Glutamatergic neuron (in vitro differentiated cells): ENCODE data around the gene CPSF6. TPM values are rescaled to one million over a fixed set of nuclear protein-coding genes. Genes with fewer than 3 reads are reported as not detected.
"Not testable (repeated sequence)": the region's sequence is repeated elsewhere in the genome, so short reads cannot be mapped to it uniquely, and the experiment has no call there.

Experiments
- DNase-seq: peaks from one replicate; pipeline ENCODE4 v3.0.0; 2022
- H3K27ac Mint-ChIP-seq: one replicate; pipeline ENCODE4 v1.8.0; 2020; ENCODE audit warnings: mild to moderate bottlenecking, mixed read lengths, inconsistent platforms; ENCODE audit not compliant: unreplicated experiment
- H3K27me3 Mint-ChIP-seq: one replicate; pipeline ENCODE4 v1.8.0; 2020; ENCODE audit warnings: mild to moderate bottlenecking, moderate library complexity, mixed read lengths, inconsistent platforms; ENCODE audit not compliant: unreplicated experiment
- H3K36me3 Mint-ChIP-seq: one replicate; pipeline ENCODE4 v1.8.0; 2020; ENCODE audit warnings: mild to moderate bottlenecking, mixed read lengths, inconsistent platforms; ENCODE audit not compliant: unreplicated experiment
- H3K4me1 Mint-ChIP-seq: one replicate; pipeline ENCODE4 v1.8.0; 2020; ENCODE audit warnings: mild to moderate bottlenecking, low read depth, mixed read lengths, inconsistent platforms; ENCODE audit not compliant: unreplicated experiment
- H3K4me3 Mint-ChIP-seq: one replicate; pipeline ENCODE4 v1.8.0; 2020; ENCODE audit warnings: mild to moderate bottlenecking, mixed read lengths, inconsistent platforms; ENCODE audit not compliant: unreplicated experiment
- H3K9me3 Mint-ChIP-seq: one replicate; pipeline ENCODE4 v1.8.0; 2020; ENCODE audit warnings: mild to moderate bottlenecking, moderate library complexity, mixed read lengths, inconsistent platforms; ENCODE audit not compliant: unreplicated experiment
- total RNA-seq: library from RNA; stranded (reverse); fragmentation: NEBNext Ultra II Directional; extraction: Animal tissue kit (Norgen Biotek cat#: 25700); gene quantifications from one replicate; pipeline ENCODE4 v1.2.1, GENCODE V29; 2021; ENCODE audit not compliant: unreplicated experiment
- TF ChIP-seq, protein P1 (sequence below): fragments of 200-600 bp; sonication (generic); IDR thresholded peaks from one replicate; pipeline ENCODE4 v1.5.0; 2021; ENCODE audit not compliant: partially characterized antibody, unreplicated experiment

The CPSF6 gene
- total RNA-seq, 1 donor from 2014 or later, result 167 TPM

DNA sequence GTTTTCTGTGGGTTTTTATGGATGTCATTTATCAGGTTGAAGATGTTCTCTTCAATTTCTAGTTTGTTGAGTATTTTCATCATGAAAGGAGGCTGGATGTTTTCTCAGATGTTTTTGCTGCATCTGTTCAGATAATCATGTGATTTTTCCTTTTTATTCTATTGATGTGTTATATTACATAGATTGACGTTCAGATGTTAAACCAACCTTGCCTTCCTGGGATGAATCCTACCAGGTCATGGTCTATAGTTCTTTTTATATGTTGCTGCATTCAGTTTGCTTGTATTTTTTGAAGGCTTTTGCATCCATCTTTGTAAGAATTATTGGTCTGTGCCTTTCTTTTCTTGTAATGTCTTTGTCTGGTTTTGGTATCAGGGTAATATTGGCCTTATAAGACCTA, 64.9 kb downstream of the CPSF6 start:
- Mint-ChIP-seq H3K4me1 (no peaks in the 10 kb centered on the region), H3K36me3 (no peaks in the 10 kb centered on the region), H3K4me3 (no peak overlapping the region), H3K27me3 (no peaks in the 10 kb centered on the region), H3K27ac (no peak overlapping the region), H3K9me3 (peaks cover 2% of the 10 kb centered on the region)
- no peak for DNase-seq
- TF ChIP-seq, protein P1, sequence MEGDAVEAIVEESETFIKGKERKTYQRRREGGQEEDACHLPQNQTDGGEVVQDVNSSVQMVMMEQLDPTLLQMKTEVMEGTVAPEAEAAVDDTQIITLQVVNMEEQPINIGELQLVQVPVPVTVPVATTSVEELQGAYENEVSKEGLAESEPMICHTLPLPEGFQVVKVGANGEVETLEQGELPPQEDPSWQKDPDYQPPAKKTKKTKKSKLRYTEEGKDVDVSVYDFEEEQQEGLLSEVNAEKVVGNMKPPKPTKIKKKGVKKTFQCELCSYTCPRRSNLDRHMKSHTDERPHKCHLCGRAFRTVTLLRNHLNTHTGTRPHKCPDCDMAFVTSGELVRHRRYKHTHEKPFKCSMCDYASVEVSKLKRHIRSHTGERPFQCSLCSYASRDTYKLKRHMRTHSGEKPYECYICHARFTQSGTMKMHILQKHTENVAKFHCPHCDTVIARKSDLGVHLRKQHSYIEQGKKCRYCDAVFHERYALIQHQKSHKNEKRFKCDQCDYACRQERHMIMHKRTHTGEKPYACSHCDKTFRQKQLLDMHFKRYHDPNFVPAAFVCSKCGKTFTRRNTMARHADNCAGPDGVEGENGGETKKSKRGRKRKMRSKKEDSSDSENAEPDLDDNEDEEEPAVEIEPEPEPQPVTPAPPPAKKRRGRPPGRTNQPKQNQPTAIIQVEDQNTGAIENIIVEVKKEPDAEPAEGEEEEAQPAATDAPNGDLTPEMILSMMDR, result no peak

DNA sequence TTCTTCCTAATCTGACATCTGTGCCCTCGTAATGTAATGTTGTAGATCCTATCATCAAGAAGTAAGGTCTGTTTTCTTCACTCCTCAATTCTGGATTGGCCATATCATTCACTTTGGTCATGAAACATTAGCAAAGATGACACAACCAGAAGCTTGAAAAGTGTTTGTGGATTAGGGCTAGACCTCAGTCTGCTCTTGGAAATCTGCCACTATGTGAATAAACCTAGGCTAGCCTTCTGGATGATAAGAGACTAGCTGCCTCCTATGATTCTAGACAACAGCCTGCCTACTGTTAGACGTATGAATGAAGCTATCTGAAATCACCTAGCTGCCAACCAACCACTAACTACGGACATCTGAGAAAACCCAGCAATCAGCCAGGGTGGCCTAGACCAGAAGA, 70.1 kb downstream of the CPSF6 start:
- no peaks in the 10 kb centered on the region for H3K4me1 Mint-ChIP-seq
- H3K9me3 Mint-ChIP-seq, result peaks cover 2% of the 10 kb centered on the region
- no peaks in the 10 kb centered on the region for H3K36me3 Mint-ChIP-seq
- no peak for DNase-seq
- H3K27me3 Mint-ChIP-seq, result no peaks in the 10 kb centered on the region
- no peak overlapping the region for H3K4me3 Mint-ChIP-seq
- H3K27ac Mint-ChIP-seq, result no peak overlapping the region
- TF ChIP-seq, protein P1, result no peak

DNA sequence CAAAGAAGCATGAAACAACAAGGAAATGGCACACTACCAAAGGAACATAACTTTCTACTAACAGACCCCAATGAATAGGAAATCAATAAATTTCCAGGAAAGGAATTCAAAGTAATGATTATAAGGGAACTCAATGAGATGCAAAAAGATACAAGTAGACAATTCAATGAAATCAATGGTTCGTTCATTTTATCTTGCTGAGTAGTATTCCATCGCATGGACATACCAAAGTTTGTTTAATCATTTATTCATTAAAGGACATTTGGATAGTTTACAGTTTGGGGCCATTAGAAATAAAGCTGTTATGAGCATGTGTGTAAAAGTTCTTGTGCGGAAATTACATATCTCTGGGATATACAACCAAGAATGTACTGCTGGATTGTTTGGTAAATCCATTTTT, 73.8 kb downstream of the CPSF6 start:
- H3K27ac Mint-ChIP-seq, result no peak overlapping the region

DNA sequence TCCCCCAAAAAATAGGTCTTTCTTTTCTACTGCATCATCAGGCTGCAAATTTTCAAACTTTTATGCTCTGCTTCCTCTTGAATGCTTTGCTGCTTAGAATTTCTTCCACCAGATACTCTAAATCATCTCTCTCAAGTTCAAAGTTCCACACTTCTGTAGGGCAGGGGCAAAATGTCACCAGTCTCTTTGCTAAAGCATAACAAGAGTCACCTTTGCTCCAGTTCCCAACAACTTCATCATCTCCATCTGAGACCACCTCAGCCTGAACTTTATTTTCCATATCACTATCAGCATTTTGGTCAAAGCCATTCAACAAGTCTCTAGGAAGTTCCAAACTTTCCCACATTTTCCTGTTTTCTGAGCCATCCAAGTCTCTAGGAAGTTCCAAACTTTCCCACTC, 77.4 kb downstream of the CPSF6 start:
- not testable (repeated sequence) for H3K9me3 Mint-ChIP-seq, H3K27ac Mint-ChIP-seq, H3K4me3 Mint-ChIP-seq, H3K4me1 Mint-ChIP-seq, H3K27me3 Mint-ChIP-seq, DNase-seq
- H3K36me3 Mint-ChIP-seq, result peaks cover 25% of the 10 kb centered on the region

More for the DNA sequence above, 73.8 kb downstream of the CPSF6 start:
- H3K4me3 Mint-ChIP-seq, result no peak overlapping the region
- H3K9me3 Mint-ChIP-seq, result peaks cover 5% of the 10 kb centered on the region
- TF ChIP-seq, protein P1, result no peak
- H3K36me3 Mint-ChIP-seq, result peaks cover 13% of the 10 kb centered on the region
- no peaks in the 10 kb centered on the region for H3K27me3 Mint-ChIP-seq
- no peak for DNase-seq
- no peaks in the 10 kb centered on the region for H3K4me1 Mint-ChIP-seq

DNA sequence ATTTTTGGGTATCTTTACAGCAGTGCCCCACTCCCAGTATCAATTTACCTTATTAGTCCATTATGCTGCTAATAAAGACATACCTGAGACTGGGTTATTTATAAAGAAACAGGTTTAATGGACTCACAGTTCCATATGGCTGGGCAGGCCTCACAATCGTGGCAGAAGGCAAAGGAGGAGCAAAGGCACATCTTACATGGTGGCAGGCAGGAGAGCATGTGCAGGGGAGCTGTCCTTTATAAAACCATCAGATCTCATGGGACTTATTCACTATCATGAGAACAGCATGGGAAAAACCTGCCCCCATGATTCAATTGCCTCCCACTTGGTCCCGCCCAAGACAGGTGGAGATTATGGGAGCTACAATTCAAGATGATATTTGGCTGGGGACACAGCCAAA, 77.9 kb downstream of the CPSF6 start:
- not testable (repeated sequence) for DNase-seq, H3K4me1 Mint-ChIP-seq, H3K4me3 Mint-ChIP-seq, H3K9me3 Mint-ChIP-seq, H3K27me3 Mint-ChIP-seq, H3K27ac Mint-ChIP-seq
- H3K36me3 Mint-ChIP-seq, result peaks cover 25% of the 10 kb centered on the region

DNA sequence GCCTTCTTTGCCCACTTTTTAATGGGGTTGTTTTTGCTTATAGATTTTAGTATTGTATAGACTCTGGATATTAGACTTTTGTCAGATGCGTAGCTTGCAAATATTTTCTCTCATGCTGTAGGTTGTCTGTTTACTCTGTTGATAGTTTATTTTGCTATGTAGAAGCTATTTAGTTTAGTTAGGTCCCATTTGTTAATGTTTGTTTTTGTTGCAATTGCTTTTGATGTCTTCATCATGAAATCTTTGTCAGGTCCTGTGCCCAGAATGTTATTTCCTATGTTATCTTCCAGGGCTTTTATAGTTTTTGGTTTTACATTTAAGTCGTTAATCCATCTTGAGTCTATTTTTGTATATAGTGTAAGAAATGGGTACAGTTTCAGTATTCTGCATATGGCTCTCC, 78.9 kb downstream of the CPSF6 start:
- Mint-ChIP-seq H3K36me3 (peaks cover 25% of the 10 kb centered on the region), H3K27me3 (no peaks in the 10 kb centered on the region), H3K9me3 (peaks cover 8% of the 10 kb centered on the region), H3K4me1 (no peaks in the 10 kb centered on the region), H3K4me3 (no peak overlapping the region), H3K27ac (peak overlapping the region; percentile 16)
- no peak for DNase-seq
- TF ChIP-seq, protein P1, result no peak
